Karpas-422 (cell line): ENCODE data around the gene ETV3. TPM values are rescaled to one million over a fixed set of nuclear protein-coding genes. Genes with fewer than 3 reads are reported as not detected.
A peak's percentile ranks its signal among the peaks of the same experiment; 100 is the strongest.
"Not testable (repeated sequence)": the region's sequence is repeated elsewhere in the genome, so short reads cannot be mapped to it uniquely, and the experiment has no call there.

Experiments
- DNase-seq: peaks from one replicate; pipeline ENCODE4 v3.0.0-alpha.2; 2015
- H2AFZ ChIP-seq: fragments of 200-600 bp; sonication (generic); 2 replicates; pipeline ENCODE4 v1.6.1; 2014; ENCODE audit warnings: antibody characterized with exemption, low read length, mixed read lengths
- H3K27ac ChIP-seq: fragments of 200-600 bp; sonication (generic); 2 replicates; pipeline ENCODE4 v1.5.1; 2014; ENCODE audit warnings: mild to moderate bottlenecking, low read length, moderate library complexity
- H3K27me3 ChIP-seq: fragments of 200-600 bp; sonication (generic); 2 replicates; pipeline ENCODE4 v1.6.1; 2014; ENCODE audit warnings: low read length, mixed read lengths
- H3K36me3 ChIP-seq: fragments of 200-600 bp; sonication (generic); 2 replicates; pipeline ENCODE4 v1.6.1; 2014; ENCODE audit warnings: low read length, mixed read lengths; ENCODE audit not compliant: insufficient read depth
- H3K4me1 ChIP-seq: fragments of 200-600 bp; sonication (generic); 2 replicates; pipeline ENCODE4 v1.6.1; 2014; ENCODE audit warnings: mild to moderate bottlenecking, low read length, mixed read lengths
- H3K4me2 ChIP-seq: fragments of 200-600 bp; sonication (generic); 2 replicates; pipeline ENCODE4 v1.6.1; 2014; ENCODE audit warnings: low read length, low read depth, mild to moderate bottlenecking; ENCODE audit not compliant: poor library complexity, severe bottlenecking
- H3K4me3 ChIP-seq: fragments of 200-600 bp; sonication (generic); 2 replicates; pipeline ENCODE4 v1.5.1; 2014; ENCODE audit warnings: mild to moderate bottlenecking, antibody characterized with exemption, low read length, mixed read lengths
- H3K79me2 ChIP-seq: fragments of 200-600 bp; sonication (generic); 2 replicates; pipeline ENCODE4 v1.6.1; 2014; ENCODE audit warnings: mild to moderate bottlenecking, low read length, mixed read lengths
- H3K9ac ChIP-seq: fragments of 200-600 bp; sonication (generic); 2 replicates; pipeline ENCODE4 v1.6.0; 2014; ENCODE audit warnings: low read length
- H3K9me2 ChIP-seq: fragments of 200-600 bp; sonication (generic), shearing (Covaris generic); replicated peaks from 2 replicates; pipeline ENCODE4 v1.6.0; 2014; ENCODE audit warnings: mild to moderate bottlenecking, low read length, moderate library complexity; ENCODE audit not compliant: insufficient read depth
- H3K9me3 ChIP-seq: fragments of 300-700, 200-600 bp; sonication (generic); 2 replicates; pipeline ENCODE4 v1.6.1; 2014; ENCODE audit warnings: low read length, mixed read lengths
- H4K20me1 ChIP-seq: fragments of 200-600 bp; sonication (generic); 2 replicates; pipeline ENCODE4 v1.6.1; 2014; ENCODE audit warnings: mild to moderate bottlenecking, antibody characterized with exemption, low read length, low read depth; ENCODE audit not compliant: insufficient read depth
- total RNA-seq: library from RNA; depleted of rRNA; stranded (reverse); fragments of >200 nt; shearing (Covaris generic); gene quantifications from 2 replicates; pipeline ENCODE4 v1.2.3, GENCODE V29; 2014; ENCODE audit warnings: low replicate concordance

The ETV3 gene
- total RNA-seq, 1 experiment from 2014 or later: 12.3 TPM

DNA sequence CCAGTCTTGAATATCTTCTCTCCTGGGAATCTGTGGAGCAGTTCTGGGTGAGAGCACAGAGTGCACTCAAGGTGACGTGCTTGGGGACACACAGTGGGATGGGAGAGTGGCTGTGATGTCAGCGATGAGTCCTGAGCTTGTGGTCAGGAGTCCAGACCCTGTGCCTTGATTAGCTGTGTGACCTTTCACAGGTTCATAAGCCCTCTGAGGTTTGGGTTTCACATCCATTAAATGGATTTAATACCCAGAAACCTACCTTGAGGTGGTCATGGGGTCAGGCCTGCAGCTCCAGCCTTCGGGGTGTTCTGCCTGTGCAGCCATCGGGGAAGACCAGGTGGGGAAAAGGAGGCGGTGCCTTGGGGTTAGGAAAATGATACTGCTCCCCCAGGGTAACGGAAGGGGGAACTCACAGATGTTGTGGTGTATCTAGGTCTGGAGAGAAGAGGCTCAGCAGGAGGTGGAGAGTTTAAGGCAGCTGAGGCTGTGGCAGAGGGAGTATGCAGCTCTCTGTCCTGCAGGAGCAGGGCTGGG is 38.5 kb upstream of the ETV3 start:
- H3K79me2 ChIP-seq: no peaks in the 10 kb centered on the region
- H2AFZ ChIP-seq: no peak overlapping the region
- H3K27me3 ChIP-seq: no peaks in the 10 kb centered on the region
- no peak overlapping the region for H3K27ac ChIP-seq
- no peak overlapping the region for H3K4me2 ChIP-seq
- no peaks in the 10 kb centered on the region for H3K36me3 ChIP-seq
- no peak overlapping the region for H3K9ac ChIP-seq
- H4K20me1 ChIP-seq: no peaks in the 10 kb centered on the region
- H3K9me2 ChIP-seq: no peaks in the 10 kb centered on the region
- H3K4me1 ChIP-seq: peaks cover 19% of the 10 kb centered on the region
- no peak overlapping the region for H3K4me3 ChIP-seq
- DNase-seq: no peak
- no peaks in the 10 kb centered on the region for H3K9me3 ChIP-seq

DNA sequence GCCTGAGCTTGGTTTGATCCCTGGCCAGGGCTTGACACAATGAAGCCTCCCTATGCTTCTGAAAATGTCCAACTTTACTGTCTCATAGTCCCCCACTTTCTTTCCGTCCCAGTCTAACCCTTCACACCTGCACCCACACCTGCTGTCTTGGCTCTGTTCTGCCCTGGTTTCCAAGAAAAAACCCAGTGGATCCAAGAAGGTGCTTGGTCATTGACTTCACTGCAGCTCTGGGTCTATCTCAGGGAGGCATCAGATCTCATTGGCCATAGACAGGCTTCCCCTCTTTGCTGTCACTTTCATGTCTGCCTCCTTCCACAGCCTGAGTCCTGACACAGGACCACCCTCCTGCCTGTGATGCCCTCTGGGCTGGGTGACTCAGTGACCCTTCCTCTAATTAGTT is 37.8 kb upstream of the ETV3 start:
- Histone ChIP-seq H3K9me2 (no peaks in the 10 kb centered on the region), H3K4me3 (no peak overlapping the region), H2AFZ (no peak overlapping the region), H4K20me1 (no peaks in the 10 kb centered on the region), H3K27ac (no peak overlapping the region), H3K27me3 (no peaks in the 10 kb centered on the region), H3K9me3 (no peaks in the 10 kb centered on the region), H3K9ac (no peak overlapping the region), H3K4me2 (no peak overlapping the region), H3K4me1 (peaks cover 19% of the 10 kb centered on the region), H3K36me3 (no peaks in the 10 kb centered on the region), H3K79me2 (no peaks in the 10 kb centered on the region)
- no peak for DNase-seq

DNA sequence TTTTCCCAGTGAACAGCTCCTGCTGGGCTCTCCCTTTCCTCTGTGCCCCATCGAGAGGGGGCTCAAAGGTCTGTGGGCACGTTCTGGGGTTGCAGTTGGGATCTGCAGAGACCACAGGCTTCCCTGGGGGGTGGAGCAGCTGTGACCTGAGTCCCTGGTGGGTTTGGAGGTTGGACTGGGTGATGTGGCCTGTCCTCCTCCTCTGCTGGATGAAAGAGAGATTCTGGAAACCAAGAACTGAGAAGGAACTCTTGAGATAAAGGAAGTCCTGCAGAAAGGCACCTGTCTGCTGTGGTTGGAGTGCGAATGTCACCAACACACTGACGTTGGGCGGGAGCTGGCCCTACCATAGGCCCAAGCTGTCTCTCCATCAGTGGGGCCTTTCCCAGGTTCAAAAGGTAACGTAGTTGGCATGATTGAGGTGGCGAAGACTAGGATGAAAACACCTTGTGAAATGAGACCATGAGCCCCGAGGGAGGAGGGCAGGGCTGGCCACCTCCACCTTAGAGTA is 35.8 kb upstream of the ETV3 start:
- H4K20me1 ChIP-seq: no peaks in the 10 kb centered on the region
- H3K4me1 ChIP-seq: peaks cover 19% of the 10 kb centered on the region
- no peaks in the 10 kb centered on the region for H3K27me3 ChIP-seq
- no peak overlapping the region for H3K4me3 ChIP-seq
- H3K9me3 ChIP-seq: no peaks in the 10 kb centered on the region
- H3K79me2 ChIP-seq: no peaks in the 10 kb centered on the region
- no peak overlapping the region for H3K9ac ChIP-seq
- no peaks in the 10 kb centered on the region for H3K36me3 ChIP-seq
- no peak overlapping the region for H3K27ac ChIP-seq
- no peak for DNase-seq
- H3K4me2 ChIP-seq: no peak overlapping the region
- H3K9me2 ChIP-seq: no peaks in the 10 kb centered on the region
- H2AFZ ChIP-seq: no peak overlapping the region

GRCh38 chr1:157173241-157173640 is 35.0 kb upstream of the ETV3 start:
- not testable (repeated sequence) for H4K20me1 ChIP-seq, H3K79me2 ChIP-seq, H2AFZ ChIP-seq, H3K4me2 ChIP-seq, H3K27me3 ChIP-seq, DNase-seq, H3K9me3 ChIP-seq, H3K27ac ChIP-seq, H3K9me2 ChIP-seq, H3K4me3 ChIP-seq, H3K36me3 ChIP-seq, H3K9ac ChIP-seq
- H3K4me1 ChIP-seq: peaks cover 19% of the 10 kb centered on the region

- not testable (repeated sequence) for H2AFZ ChIP-seq
Observed at GRCh38 chr1:157172591-157172990, 34.4 kb upstream of the ETV3 start.

DNA sequence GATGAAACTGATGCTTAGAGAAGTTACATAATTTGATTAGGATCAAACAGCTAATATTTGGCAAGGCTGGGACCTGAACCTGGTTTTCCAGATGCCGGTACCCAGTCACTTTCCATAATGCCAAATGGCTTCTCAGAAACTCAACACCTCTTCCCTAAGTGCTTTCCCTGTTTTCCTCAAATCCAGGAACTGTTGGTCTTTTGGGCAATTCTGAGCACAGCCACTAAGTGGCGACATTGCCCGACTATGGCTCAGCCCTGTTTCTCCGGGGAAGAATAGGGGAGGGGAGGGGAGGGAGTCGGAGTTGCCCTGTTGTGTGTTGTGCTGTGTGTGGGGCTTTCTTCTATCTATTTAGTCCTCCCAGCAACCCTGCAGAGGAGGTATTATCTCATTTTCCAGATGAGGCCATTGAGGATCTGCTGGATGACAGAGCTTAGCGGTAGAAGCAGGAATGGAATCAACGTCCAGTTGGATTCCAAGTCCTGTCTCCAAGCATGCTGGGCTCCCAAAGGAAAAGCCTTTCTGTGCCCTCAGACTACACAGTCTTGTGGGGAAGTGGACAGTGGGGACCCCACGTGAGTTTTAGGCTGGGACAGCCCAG is 33.8 kb upstream of the ETV3 start:
- H3K4me1 ChIP-seq: peaks cover 16% of the 10 kb centered on the region
- not testable (repeated sequence) for H3K79me2 ChIP-seq, H3K27ac ChIP-seq, H3K9ac ChIP-seq, H3K36me3 ChIP-seq, DNase-seq, H3K9me2 ChIP-seq, H4K20me1 ChIP-seq, H3K27me3 ChIP-seq, H3K9me3 ChIP-seq, H2AFZ ChIP-seq, H3K4me3 ChIP-seq, H3K4me2 ChIP-seq

More at GRCh38 chr1:157172591-157172990, 34.4 kb upstream of the ETV3 start:
- H3K9me3 ChIP-seq, H3K9me2 ChIP-seq, DNase-seq, H3K27ac ChIP-seq, H3K79me2 ChIP-seq, H3K27me3 ChIP-seq, H3K4me2 ChIP-seq, H3K4me3 ChIP-seq, H4K20me1 ChIP-seq, H3K9ac ChIP-seq, H3K36me3 ChIP-seq: not testable (repeated sequence)
- H3K4me1 ChIP-seq: peaks cover 15% of the 10 kb centered on the region

DNA sequence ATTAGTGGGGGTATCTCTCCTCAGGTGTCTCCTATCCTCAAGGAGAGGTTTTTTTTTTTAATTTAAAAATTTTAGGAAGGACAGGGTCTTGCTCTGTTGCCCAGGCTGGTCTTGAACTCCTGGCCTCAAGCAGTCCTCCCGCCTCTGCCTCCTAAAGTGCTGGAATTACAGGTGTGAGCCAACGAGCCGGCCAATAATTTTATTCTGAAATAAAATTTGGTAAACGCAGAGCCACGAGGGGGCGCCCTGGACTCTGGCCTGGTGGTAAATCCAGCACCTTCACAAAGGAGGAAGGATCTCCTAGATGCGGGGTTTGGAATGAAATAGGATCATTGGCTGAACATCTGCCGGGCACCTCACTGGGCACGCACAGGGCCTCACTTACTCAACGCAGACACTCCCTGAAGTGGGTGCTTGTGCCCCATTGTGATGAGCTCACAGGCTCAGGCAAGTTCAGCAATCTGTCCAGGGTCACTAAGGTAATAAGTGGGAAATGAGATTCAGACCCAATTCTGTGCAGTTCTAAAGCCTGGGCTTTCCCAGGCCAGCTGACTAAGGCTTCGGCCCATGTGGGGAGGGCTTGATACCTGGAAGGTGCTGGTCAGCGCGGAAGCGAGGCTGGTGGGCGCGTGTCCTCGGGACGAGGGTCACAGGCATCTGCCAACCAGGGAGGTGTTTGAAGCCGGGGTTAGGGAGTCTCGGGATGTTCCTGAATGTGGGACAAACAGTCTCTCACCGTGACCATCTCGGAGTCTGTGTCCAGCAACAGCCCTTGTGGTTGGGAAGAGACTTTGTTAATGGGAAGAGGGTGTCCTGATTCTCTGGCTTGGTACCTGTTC is 32.7 kb upstream of the ETV3 start:
- no peaks in the 10 kb centered on the region for H3K27me3 ChIP-seq
- no peaks in the 10 kb centered on the region for H3K9me3 ChIP-seq
- no peaks in the 10 kb centered on the region for H3K79me2 ChIP-seq
- peak; percentile 78 for DNase-seq
- no peak overlapping the region for H2AFZ ChIP-seq
- peaks cover 7% of the 10 kb centered on the region for H3K4me1 ChIP-seq
- no peak overlapping the region for H3K4me3 ChIP-seq
- H4K20me1 ChIP-seq: no peaks in the 10 kb centered on the region
- H3K36me3 ChIP-seq: no peaks in the 10 kb centered on the region
- H3K9me2 ChIP-seq: no peaks in the 10 kb centered on the region
- no peak overlapping the region for H3K9ac ChIP-seq
- H3K4me2 ChIP-seq: no peak overlapping the region
- H3K27ac ChIP-seq: no peak overlapping the region

DNA sequence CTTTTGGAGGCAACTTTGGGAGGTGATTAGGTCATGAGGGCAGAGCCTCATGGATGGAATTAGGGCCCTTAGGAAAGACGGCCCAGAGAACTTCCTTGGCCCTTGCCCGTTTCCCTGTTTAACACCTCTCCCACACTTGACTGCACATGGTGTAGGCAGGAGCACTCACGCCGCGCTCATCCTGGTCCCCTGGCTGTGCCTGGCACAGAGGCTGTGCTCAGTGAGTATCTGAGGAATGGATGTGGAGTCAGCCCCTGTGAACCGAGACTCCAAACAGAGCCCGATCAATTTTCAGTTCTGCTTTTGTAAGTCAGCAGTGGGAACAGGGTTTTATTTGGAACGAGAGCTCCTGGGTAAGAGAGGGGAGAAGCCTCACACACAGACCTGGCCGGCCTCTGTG is 29.8 kb upstream of the ETV3 start:
- no peaks in the 10 kb centered on the region for H3K27me3 ChIP-seq
- H3K9me3 ChIP-seq: no peaks in the 10 kb centered on the region
- peaks cover 7% of the 10 kb centered on the region for H3K4me1 ChIP-seq
- no peak overlapping the region for H3K27ac ChIP-seq
- DNase-seq: no peak
- no peaks in the 10 kb centered on the region for H3K79me2 ChIP-seq
- H3K9me2 ChIP-seq: no peaks in the 10 kb centered on the region
- no peaks in the 10 kb centered on the region for H3K36me3 ChIP-seq
- no peak overlapping the region for H3K4me2 ChIP-seq
- no peaks in the 10 kb centered on the region for H4K20me1 ChIP-seq
- H3K9ac ChIP-seq: no peak overlapping the region
- H2AFZ ChIP-seq: no peak overlapping the region
- H3K4me3 ChIP-seq: no peak overlapping the region
